Left cardiac atrium (tissue), 2 donors: ENCODE results near the gene CD300C. TPM values are rescaled to one million over a fixed set of nuclear protein-coding genes. Genes with fewer than 3 reads are reported as not detected.

Experiments used
- total RNA-seq, 2 donors: library from RNA; stranded (reverse); fragmentation: NEBNext Ultra II Directional; extraction: Animal tissue kit (Norgen Biotek cat#: 25700); gene quantifications; one replicate each; pipeline ENCODE4 v1.2.1, GENCODE V29; 2021
- donor health status: DM: no; HTN: yes; CAD: no; lungs with severe emphysema.
- donor health status: DM: yes; HTN: yes; CAD: no.

Gene CD300C
- total RNA-seq, 2 donors from 2014 or later: 1.6 to 2.1 TPM

Other genes starting within 250 kb of the CD300C start
- 1 to 10 TPM in 1 of 2 donors, under 1 TPM in 1; 0.62 to 1.6 TPM for gene KIF19, start 219.9 kb downstream of the CD300C start, total RNA-seq
- gene BTBD17, start 184.2 kb downstream of the CD300C start, total RNA-seq: not detected
- gene GPR142, start 178.6 kb downstream of the CD300C start, total RNA-seq: under 1 TPM in 1 of 2 donors, not detected in 1; 0.15 TPM
- gene GPRC5C, start 114.0 kb downstream of the CD300C start, total RNA-seq: 10 to 100 TPM; 24.2 to 25.9 TPM
- 1 to 10 TPM; 2.9 to 5.7 TPM for gene CD300A, start 79.5 kb downstream of the CD300C start, total RNA-seq
- under 1 TPM; 0.29 to 0.32 TPM for gene CD300LB, start 14.6 kb downstream of the CD300C start, total RNA-seq
- gene CD300H, start 21.4 kb upstream of the CD300C start, total RNA-seq: not detected
- gene CD300LD, start 46.2 kb upstream of the CD300C start, total RNA-seq: not detected
- 1 to 10 TPM in 1 of 2 donors, under 1 TPM in 1; 0.65 to 1.4 TPM for gene CD300E, start 77.6 kb upstream of the CD300C start, total RNA-seq
- gene CD300LF, start 166.8 kb upstream of the CD300C start, total RNA-seq: under 1 TPM; 0.41 to 0.44 TPM
- gene RAB37, start 191.1 kb upstream of the CD300C start, total RNA-seq: 1 to 10 TPM in 1 of 2 donors, under 1 TPM in 1; 0.58 to 3.2 TPM
- gene NHERF1, start 202.5 kb upstream of the CD300C start, total RNA-seq: 10 to 100 TPM; 15.1 to 18.5 TPM
- 10 to 100 TPM; 23.7 to 34.7 TPM for gene NAT9, start 230.2 kb upstream of the CD300C start, total RNA-seq